ENCODE results near the gene ADRA1B. TPM values are rescaled to one million over a fixed set of nuclear protein-coding genes. Genes with fewer than 3 reads are reported as not detected.

ADRA1B gene
- total and polyA plus RNA-seq, 10 of the 15 experiments (the other 5 are each of a cell fraction or from before 2014, with no cell fraction given), result 0.04 TPM; not detected in 9

GRCh38 chr5:159873680-159874079 is 42.6 kb upstream of the ADRA1B start:
- DNase-seq (ENCODE audit: low read depth, low spot score), result no peak
- TF ChIP-seq JUNB (IDR thresholded peaks at IDR 0.05) (no peak), ATF7 (IDR thresholded peaks at IDR 0.05; ENCODE audit: low read depth) (no peak), SIN3A (IDR thresholded peaks at IDR 0.05; ENCODE audit: low read depth, low read length) (no peak), TAF1 (IDR thresholded peaks at IDR 0.05; ENCODE audit: borderline replicate concordance, low read depth, low read length) (no peak), MYC (IDR thresholded peaks at IDR 0.05; ENCODE audit: insufficient read depth, insufficient read length, insufficient replicate concordance, low read length, severe bottlenecking) (no peak), SMARCA5 (IDR thresholded peaks at IDR 0.05) (no peak), TCF3 (IDR thresholded peaks at IDR 0.05; ENCODE audit: borderline replicate concordance, insufficient read depth, low read depth, low read length) (no peak), IKZF2 (IDR thresholded peaks at IDR 0.05) (no peak), ZNF24 (IDR thresholded peaks at IDR 0.05) (no peak), PRDM15 (CRISPR knock-in tag; IDR thresholded peaks at IDR 0.05) (no peak)
- TF ChIP-seq, protein P1, sequence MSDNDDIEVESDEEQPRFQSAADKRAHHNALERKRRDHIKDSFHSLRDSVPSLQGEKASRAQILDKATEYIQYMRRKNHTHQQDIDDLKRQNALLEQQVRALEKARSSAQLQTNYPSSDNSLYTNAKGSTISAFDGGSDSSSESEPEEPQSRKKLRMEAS (IDR thresholded peaks at IDR 0.05; ENCODE audit: low read depth, low read length), result no peak
- POLR2A ChIA-PET, result no interaction called here
- intact Hi-C loops (cut with micrococcal nuclease; ENCODE audit: unreplicated experiment) (no loop called here), in situ Hi-C loops (cut with MboI) (no loop called here)
- Histone ChIP-seq H3K79me2 (ENCODE audit: control insufficient read depth, insufficient read depth, low read length) (no peaks in the 10 kb centered on the region), H3K36me3 (ENCODE audit: control insufficient read depth in 2 of 2, insufficient read depth in 2 of 2, low read length in 1 of 2) (no peaks in the 10 kb centered on the region), H2AFZ (ENCODE audit: control insufficient read depth, low read depth, low read length) (no peak overlapping the region), H3K4me1 (ENCODE audit: control insufficient read depth, insufficient read depth, low read length) (no peaks in the 10 kb centered on the region), H3K27ac (ENCODE audit: control insufficient read depth, insufficient read depth) (no peak overlapping the region), H3K4me2 (ENCODE audit: control insufficient read depth, insufficient read depth) (no peak overlapping the region), H3K4me3 (no peak overlapping the region), H3K9ac (ENCODE audit: control insufficient read depth, insufficient read depth, low read length) (no peak overlapping the region), H4K20me1 (ENCODE audit: control insufficient read depth, insufficient read depth) (no peaks in the 10 kb centered on the region), H3K27me3 (replicated peaks in 1 of 2; ENCODE audit: control insufficient read depth in 2 of 2, insufficient read depth in 2 of 2, low read length in 1 of 2) (peaks cover 0 to 1% of the 10 kb centered on the region in 2 experiments; a peak in 3 of 4 replicates), H3K9me3 (replicated peaks; ENCODE audit: control insufficient read depth, insufficient read depth, low read length) (no peaks in the 10 kb centered on the region)
- no TSS peak for BruUV-seq (replicated peaks)
- CTCF ChIA-PET, result interaction anchor here (1.2 kb wide), 1 partner anchor 462 kb away, joined by 3 read pairs; no protein-coding TSS in a partner anchor
- no peak for ATAC-seq
- FAIRE-seq, result no peak
- SMC1A ChIA-PET (ENCODE audit: uncharacterized antibody, unreplicated experiment), result no interaction called here
- RAD21 ChIA-PET (ENCODE audit: unreplicated experiment), result no interaction called here
- WGBS (ENCODE audit: insufficient coverage, insufficient replicate concordance, low lambda C conversion rate, missing lambda C conversion rate), result 6% methylated on average over 2 of the region's 2 CpGs
